ENCODE data around the gene ELOVL6.
"Not testable (repeated sequence)": the region's sequence is repeated elsewhere in the genome, so short reads cannot be mapped to it uniquely, and the experiment has no call there.

Gene ELOVL6

DNA sequence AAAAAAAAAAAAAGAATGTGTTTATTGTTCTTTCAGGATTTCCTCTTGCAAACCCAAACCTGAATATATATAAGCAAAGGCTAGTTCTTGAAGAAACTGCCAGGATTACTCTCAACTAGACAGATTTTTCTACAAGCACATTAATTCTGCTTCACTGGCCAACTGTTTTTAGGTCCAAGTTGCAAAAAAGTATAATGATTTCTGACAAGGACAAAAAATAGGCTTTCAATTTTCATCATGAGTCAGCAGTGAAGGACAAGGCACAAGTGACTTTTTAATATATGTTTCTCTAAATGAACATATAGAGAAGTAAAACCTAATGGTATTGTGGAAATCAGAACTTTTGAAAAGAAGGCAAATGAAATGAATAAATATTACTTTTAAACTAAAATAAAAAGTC lies 73.7 kb downstream of the ELOVL6 start:
- no peak for DNase-seq (ENCODE audit: low read depth in 2 of 2)

DNA sequence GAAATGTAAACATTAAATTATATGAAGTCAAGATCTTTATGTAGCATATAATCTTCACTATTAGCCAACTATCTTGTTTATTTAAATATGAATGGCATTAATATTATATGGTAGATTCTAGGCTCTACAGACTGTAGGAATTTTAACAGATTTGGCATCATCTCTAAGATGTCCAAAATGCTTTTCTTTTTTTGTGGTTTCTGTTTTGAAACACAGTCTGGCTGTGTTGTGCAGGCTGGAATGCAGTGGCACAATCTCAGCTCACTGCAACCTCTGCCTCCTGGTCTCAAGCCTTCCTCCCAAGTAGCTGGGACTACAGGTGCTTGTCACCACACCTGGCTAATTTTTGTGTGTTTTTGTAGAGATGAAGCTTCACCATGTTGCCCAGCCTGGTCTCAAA lies 76.2 kb downstream of the ELOVL6 start:
- DNase-seq (ENCODE audit: low read depth in 2 of 2): no peak

DNA sequence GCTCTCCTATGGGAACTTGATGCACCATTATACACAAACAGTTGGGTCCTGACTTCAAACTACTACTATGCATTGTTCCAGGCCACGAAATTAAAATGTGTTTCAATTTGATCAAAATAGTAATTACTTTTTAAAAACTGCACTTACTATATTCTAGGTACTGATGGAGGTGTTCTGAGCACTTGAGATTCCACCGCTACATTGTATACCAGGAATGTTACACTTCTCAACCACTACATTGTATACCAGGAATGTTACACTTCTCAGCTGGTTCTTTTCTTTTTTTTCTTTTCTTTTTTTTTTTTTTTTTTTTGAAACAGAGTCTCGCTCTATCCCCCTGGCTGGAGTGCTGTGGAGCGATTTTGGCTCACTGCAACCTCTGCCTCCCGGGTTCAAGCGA lies 77.9 kb downstream of the ELOVL6 start:
- DNase-seq (ENCODE audit: low read depth in 2 of 2): no peak

DNA sequence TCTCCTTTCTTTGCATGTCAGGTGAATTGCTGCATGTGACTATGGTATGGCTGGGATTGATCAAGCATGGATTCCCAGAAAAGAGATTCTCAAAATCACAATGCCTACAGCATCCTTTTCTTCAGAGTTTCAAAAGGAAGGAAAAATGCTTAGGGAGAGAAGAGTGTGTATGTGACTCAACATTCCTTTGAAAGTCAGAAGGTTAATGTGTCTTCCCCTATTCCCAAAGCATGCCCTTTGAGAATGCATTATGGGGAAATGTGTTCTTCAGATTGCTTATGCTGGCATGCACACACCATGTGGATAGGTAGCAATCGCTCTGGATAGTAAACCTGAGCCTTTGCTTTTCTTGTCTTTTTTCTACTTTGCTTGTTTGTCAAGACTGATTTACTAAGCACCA lies 78.5 kb downstream of the ELOVL6 start:
- no peak for DNase-seq (ENCODE audit: low read depth in 2 of 2)

DNA sequence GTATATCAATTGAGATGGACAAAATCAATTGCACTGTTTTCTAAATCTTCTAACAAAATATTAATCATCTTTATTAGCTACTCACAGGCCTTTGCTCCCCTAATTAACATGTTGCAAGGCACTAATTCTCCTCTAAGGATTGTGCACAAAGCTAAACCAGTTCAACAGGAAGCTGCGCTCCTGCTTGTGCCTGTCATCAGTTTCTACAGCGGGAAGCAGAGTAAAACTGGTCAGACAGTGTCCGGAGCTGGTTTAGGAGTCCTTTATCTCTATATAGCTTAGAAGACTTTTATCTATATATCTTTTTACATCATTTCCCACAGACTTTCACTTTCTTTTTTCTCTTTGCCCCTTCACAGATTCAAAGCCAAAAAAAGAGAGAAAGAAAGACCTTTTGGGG lies 79.1 kb downstream of the ELOVL6 start:
- DNase-seq (ENCODE audit: low read depth in 2 of 2): no peak

DNA sequence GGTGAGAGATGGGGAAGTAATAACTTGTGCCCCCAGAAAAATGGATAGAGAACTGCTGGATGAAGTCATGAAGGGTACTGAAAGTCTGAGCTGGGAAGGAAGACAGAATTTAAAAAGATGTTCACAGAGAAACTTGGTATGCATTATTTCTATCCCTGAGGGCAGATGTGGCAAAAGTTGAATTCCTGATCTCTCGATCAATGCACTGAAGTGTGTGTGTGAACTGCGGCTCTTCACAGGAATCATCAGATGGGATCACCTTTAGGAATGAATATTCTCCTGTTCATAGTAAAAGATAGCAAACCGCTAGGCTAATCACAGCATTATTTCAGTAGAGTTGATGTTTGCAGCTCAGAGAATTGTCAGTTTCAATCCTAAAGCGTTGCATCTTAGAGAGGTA lies 86.4 kb downstream of the ELOVL6 start:
- no peak for DNase-seq (ENCODE audit: low read depth in 2 of 2)

DNA sequence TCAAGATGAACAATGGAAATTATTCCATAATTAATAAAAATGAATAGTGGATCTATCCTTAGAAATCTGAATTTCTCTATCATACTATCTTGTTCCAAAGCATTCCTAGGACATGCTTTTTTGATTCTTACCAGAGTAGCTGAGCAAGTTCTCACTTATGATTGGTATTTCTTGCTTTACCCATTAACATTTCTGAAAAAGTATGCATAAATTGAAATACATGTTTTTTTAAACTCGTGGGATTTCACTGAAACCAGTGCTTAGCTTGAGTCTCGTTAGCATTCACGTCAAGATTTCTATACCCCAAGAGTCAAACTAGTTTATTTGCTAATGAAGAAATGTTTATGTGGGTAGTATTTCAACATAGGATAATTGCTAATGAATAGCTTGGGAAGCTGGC lies 89.0 kb downstream of the ELOVL6 start:
- DNase-seq (ENCODE audit: low read depth in 2 of 2): no peak

DNA sequence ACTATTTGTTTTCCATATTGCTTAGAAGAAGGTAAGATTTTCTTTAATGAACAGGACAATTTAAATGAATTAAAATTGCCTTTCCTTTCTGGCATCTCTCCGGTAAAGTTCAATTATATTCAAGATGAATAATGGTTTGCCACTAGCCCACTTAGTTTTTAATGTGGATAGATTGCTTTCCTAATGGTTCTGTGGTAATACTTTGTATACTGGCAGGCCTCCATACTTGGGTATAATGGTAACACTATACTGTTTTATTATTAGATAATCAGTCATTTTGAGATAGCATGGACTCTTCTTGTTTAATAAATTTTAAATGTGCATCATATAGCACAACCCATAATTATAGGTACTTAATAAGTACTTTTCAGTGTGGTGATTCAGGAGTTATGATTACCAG lies 89.5 kb downstream of the ELOVL6 start:
- no peak for DNase-seq (ENCODE audit: low read depth in 2 of 2)

DNA sequence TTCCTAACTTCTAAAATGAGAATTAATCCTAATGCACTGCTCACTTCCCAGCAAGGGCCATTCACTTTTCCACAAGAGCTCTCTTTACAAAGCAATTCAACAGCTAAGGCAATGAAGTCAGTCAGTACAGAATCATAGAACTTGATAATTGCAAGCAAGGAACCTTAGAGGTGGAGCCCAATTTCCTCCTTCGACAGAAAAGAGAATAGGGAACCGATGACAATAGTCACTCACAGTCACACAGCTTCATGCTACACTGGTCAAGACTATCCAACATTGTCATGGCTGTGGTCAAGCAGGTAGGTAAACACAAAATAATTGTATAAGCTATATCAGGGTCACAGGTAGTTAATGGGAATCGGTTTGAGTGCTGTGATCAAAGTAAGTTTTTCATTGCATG lies 90.0 kb downstream of the ELOVL6 start:
- DNase-seq (ENCODE audit: low read depth in 2 of 2): no peak

DNA sequence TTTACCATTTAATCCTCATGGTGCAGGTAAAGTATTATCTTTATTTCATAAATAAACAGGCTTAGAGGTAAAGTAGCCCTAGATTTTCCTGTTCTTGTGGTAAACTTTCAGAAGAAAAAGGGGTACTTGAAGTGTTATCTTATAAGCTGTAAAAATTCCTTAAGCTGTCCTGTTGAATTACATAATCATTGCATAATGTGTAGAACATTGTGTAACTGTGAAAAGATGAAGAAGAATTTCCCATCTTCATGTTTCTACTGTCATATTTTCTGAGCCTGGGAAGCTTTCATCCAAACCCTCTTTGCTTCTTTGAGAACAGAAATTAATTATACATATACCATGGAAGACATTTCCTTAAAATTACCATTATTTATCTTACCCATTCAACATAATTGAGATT lies 90.5 kb downstream of the ELOVL6 start:
- DNase-seq (ENCODE audit: low read depth in 2 of 2): no peak

DNA sequence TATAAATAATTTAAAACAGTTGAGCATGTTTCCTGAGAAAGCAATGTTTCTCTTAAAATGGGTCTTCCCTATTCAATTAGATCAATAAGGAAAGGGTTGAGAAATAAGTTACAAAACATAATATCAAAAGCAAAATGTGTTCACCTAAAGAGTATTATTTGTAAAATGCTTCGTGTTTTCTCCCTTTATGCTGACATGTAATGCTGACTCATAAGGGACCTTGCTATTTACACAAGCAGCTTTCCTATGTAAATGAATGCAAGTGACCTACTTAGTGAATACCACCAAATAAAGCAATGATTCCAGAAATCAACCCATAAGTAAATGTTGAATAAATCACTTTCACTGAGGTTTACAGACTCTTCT lies 91.5 kb downstream of the ELOVL6 start:
- no peak for DNase-seq (ENCODE audit: low read depth in 2 of 2)

DNA sequence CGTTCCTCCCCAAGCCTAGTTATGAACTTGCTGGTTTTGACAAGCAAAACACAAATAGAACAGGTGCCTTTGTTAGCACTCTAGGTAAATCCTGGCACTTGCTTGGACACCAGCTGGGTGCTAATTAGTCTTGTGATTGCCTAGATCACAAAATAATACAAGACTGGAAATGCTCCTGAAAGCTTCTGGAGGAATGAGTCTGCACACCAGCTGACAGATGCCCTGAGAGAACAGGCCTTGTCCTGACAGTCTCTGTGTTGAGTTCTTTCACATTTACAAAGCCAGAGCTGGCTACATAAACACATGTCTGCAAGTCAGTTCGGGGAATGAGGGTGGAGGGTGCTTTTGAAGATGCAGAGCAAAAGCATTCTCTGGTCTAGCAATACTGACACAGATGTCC lies 93.8 kb downstream of the ELOVL6 start:
- no peak for DNase-seq (ENCODE audit: low read depth in 2 of 2)

DNA sequence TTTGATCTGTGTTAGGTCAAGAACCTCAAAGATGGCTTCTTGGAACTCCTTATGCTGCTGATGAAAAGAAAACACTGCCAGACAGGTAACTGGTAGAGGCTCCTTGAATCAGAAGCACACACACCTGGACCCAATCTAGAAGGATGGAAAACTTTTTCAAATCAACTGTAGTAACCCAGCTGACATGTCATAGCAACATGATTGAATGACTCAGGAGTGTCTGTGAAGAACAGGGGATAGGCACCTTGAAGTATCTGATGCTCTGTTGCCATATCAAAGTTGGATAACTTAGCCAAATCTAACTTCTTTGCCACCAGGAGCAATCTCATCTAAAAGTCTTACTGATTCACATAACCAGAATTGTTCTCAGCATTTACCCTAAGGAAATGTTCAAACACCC lies 98.8 kb downstream of the ELOVL6 start:
- no peak for DNase-seq (ENCODE audit: low read depth in 2 of 2)

DNA sequence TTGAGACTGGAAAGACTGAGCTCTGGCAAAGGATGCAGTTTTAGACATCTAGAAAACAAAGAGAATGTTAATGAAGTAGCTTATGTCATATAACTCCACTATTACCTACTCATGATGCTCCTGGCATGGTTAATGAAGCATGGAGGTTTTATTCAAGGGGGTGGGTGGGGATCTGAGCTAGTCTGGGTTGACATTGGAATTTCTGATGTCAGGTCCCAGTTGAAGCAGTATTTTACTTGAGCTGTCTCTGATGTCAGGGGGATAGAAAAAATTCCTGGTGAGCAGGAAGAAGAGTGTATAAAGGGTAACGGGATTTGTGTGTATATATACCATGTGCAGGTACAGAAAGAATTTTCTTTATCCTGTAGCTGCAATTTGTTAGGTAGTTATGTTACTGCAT lies 102.0 kb downstream of the ELOVL6 start:
- DNase-seq (ENCODE audit: low read depth in 2 of 2): no peak

DNA sequence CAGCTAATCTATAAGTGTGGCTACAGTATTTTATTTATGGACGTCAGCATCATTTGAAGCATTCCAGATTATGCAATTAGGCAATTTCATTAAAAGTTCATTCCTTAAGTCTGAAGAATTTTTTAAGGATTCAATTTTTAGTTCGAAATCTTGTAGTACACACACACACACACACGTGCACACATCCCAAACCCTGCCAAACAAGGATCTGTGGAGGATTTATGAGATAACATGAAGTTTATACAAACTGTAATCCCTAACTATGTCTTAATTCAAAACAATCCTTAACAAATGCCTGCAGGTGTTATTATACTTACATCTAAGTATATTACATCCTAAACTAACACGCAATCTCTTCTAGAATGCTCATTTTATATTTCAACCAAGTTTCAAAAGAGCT lies 105.8 kb downstream of the ELOVL6 start:
- no peak for DNase-seq (ENCODE audit: low read depth in 2 of 2)

DNA sequence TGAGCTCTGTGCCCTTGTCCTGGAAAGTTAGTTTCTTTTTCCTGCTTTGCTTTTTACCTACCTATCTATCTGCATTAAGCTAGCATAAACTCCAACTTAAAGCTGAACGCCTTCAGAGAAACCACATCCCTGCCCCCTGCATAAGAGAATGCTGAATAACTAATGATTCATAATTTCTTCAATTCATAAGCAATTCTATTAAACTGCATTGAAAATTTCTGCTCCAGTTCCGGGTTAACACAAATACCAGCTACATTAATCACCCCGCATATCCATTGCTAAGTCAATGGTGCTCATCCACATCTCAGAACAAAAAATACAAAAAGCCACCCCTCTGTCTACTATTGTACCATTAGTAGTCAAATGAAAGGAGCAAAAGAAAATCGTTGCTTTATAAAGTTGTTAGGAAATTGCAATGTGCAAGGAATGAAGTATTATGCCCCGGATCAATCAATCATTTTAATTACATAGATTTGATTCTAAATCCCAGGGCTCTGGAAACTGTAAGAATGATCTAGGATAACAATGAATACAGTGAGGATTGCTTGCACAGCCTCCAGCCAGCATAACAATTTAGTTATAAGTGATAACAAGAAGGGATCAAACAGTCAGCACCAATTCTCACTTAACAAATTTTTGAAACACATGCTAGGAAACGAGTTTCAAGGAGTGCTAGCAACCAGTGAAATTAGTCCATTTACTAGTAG lies 106.8 kb downstream of the ELOVL6 start:
- DNase-seq (ENCODE audit: low read depth in 2 of 2): no peak

DNA sequence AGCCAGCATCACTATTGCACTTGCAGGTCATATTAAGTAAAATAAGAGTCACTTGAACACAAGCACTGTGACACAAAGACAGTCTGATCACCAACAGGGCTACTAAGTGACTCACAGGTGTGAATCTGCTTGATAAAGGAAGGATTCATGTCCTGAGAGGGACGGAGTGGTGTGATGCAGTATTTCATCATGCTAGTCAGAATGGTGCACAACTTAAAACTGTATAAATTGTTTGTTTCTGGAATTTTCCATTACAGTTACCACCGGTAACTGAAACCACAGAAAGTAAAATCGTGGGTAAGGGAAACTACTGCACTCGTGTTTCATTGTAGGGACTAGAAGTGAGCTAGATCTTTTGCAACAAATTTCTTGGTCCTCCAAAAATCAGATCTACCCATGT lies 109.7 kb downstream of the ELOVL6 start:
- peak; percentile 21 to 39 for DNase-seq (ENCODE audit: low read depth in 2 of 2)

DNA sequence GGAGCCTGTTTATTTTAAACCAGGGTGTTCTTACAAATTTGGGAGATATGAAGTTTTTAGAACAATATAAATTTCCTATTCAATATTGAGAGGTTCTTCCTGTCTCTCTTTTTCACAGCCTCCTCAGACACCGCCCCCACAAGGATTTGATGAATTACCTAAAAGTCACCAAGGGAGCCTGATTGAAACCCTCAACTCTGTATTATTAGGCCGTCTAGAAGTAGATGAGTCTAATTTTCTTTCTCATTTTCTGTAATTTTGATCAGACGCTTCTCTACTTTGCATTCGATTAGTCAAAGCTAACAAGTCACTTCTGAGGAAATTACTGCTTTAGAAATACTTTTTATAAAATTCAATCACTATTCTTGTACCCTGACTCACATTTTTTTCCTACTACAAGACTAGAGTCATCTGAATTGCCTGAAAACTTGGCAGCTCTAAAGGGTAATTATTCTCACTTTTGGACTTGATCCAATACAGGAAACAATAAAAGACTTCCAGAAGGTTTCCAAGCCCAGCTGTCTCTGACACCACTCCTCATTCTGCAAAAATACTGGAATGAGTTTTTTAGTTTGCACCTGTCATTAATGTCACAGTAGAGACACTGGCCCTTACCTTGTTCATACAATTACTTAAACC lies 111.2 kb downstream of the ELOVL6 start:
- no peak for DNase-seq (ENCODE audit: low read depth in 2 of 2)

DNA sequence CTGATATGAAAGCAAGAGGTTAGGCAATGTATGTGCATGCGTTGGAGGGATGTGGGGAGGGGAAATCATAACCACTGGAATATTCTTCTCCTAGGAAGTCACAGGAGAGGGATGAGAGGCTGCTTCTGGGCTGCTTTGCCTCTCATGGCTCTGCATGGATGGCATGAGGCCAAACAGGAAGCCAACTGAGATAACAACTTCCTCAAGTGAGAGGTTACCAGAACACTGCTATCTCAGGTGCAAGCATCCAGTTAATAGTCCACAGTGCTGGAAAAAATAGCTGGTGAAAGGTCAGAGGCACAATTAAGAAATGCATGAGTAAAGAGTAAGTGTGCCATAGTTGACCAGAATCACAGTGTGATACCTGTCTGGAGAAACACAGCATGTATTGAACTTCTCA lies 113.3 kb downstream of the ELOVL6 start:
- no peak for DNase-seq (ENCODE audit: low read depth in 2 of 2)

DNA sequence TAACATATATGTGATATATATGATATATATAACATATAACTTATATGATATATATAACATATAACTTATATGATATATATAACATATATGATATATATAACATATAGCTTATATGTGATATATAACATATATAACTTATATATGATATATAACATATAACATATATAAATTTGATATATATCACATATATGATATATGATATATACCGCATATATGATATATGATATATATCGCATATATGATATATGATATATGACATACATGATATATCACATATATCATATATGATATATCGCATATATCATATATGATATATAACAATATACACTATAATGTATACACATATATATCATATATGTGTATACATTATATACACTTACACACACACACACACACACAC lies 114.3 kb downstream of the ELOVL6 start:
- DNase-seq (ENCODE audit: low read depth in 2 of 2): no peak

DNA sequence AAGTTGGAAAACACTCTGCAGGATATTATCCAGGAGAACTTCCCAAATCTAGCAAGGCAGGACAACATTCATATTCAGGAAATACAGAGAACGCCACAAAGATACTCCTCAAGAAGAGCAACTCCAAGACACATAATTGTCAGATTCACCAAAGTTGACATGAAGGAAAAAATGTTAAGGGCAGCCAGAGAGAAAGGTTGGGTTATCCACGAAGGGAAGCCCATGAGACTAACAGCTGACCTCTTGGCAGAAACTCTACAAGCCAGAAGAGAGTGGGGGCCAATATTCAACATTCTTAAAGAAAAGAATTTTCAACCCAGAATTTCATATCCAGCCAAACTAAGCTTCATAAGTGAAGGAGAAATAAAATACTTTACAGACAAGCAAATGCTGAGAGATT lies 120.3 kb downstream of the ELOVL6 start:
- DNase-seq (ENCODE audit: low read depth in 2 of 2): not testable (repeated sequence)

DNA sequence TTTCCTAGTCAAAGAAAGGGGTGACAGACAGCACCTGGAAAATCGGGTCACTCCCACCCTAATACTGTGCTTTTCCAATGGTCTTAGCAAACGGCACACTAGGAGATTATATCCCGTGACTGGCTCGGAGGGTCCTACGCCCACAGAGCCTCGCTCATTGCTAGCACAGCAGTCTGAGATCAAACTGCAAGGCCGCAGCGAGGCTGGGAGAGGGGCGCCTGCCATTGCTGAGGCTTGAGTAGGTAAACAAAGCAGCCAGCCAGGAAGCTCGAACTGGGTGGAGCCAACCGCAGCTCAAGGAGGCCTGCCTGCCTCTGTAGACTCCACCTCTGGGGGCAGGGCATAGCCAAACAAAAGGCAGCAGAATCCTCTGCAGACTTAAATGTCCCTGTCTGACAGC lies 121.6 kb downstream of the ELOVL6 start:
- DNase-seq (ENCODE audit: low read depth in 2 of 2): not testable (repeated sequence)

DNA sequence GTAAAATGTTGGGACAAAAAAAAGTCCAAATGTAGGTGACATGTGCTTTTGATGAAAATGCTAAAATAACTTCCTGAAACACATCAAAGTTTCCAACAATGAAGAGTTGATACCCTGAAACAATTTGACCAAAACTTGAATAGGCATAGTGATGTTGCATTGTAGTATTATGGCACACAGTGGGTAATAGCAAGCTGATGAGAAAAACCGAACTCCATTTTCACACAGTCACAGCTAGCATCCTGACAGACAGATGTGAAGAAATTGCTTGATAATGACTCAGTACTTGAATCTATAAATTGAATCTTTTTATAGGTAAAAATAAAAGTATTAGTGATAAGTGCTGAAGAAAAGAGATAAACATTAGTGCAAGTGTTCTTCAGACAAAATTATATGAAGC lies 122.5 kb downstream of the ELOVL6 start:
- no peak for DNase-seq (ENCODE audit: low read depth in 2 of 2)

All from stimulated activated CD4-positive, alpha-beta T cell treated with anti-CD3 and anti-CD28 coated beads, Interleukin-15, amount 100 ng/mL, for 48 hours (primary cell).